Fibroblast of skin of left quadriceps (primary cell): Measurements from ENCODE around the gene POLG2.
"Not testable (repeated sequence)": the region's sequence is repeated elsewhere in the genome, so short reads cannot be mapped to it uniquely, and the experiment has no call there.

Experiments used
- DNase-seq, 2 experiments: peaks; one replicate each; pipeline ENCODE4 v3.0.0-alpha.2; 2013; ENCODE audit warnings: low read depth in 2 of 2

POLG2 gene

GRCh38 chr17:64505340-64506200 lies 8.7 kb upstream of the POLG2 start:
- DNase-seq = peak; percentile 81 to 83

GRCh38 chr17:64504769-64505339 lies 8.0 kb upstream of the POLG2 start:
- no peak for DNase-seq

GRCh38 chr17:64503821-64504768 lies 7.2 kb upstream of the POLG2 start:
- no peak for DNase-seq

GRCh38 chr17:64503341-64503740 lies 6.5 kb upstream of the POLG2 start:
- DNase-seq = no peak

- DNase-seq = no peak
Observed at GRCh38 chr17:64502809-64503208, 6.0 kb upstream of the POLG2 start.

- no peak for DNase-seq
Observed at GRCh38 chr17:64502021-64502420, 5.2 kb upstream of the POLG2 start.

- no peak for DNase-seq
Observed at GRCh38 chr17:64500862-64501765, 4.3 kb upstream of the POLG2 start.

GRCh38 chr17:64500487-64500859 lies 3.6 kb upstream of the POLG2 start:
- no peak for DNase-seq

- no peak for DNase-seq
Observed at GRCh38 chr17:64499805-64500486, 3.1 kb upstream of the POLG2 start.

GRCh38 chr17:64498308-64499203 lies 1.7 kb upstream of the POLG2 start:
- no peak for DNase-seq

- no peak for DNase-seq
Observed at GRCh38 chr17:64497565-64498035, 746 bp upstream of the POLG2 start.

- no peak for DNase-seq
Observed at GRCh38 chr17:64496348-64496785, 487 bp downstream of the POLG2 start.

- DNase-seq = not testable (repeated sequence)
Observed at GRCh38 chr17:64495300-64495699, 1.6 kb downstream of the POLG2 start.

- no peak for DNase-seq
Observed at GRCh38 chr17:64494121-64494520, 2.7 kb downstream of the POLG2 start.

- no peak for DNase-seq
Observed at GRCh38 chr17:64492481-64493109, 4.3 kb downstream of the POLG2 start.

- peak in 1 of 2 experiments; percentile 50 for DNase-seq
Observed at GRCh38 chr17:64491994-64492393, 4.9 kb downstream of the POLG2 start.

GRCh38 chr17:64491034-64491860 lies 5.6 kb downstream of the POLG2 start:
- no peak for DNase-seq

- no peak for DNase-seq
Observed at GRCh38 chr17:64488301-64488700, 8.6 kb downstream of the POLG2 start.
